Smooth muscle cell of the brain vasculature (primary cell): Measurements from ENCODE around the gene IKBKE.
A peak's percentile ranks its signal among the peaks of the same experiment; 100 is the strongest.

Experiments
- DNase-seq: peaks from one replicate; pipeline ENCODE4 v3.0.0-alpha.2; 2012; ENCODE audit warnings: low read depth, low spot score

The IKBKE gene

DNA sequence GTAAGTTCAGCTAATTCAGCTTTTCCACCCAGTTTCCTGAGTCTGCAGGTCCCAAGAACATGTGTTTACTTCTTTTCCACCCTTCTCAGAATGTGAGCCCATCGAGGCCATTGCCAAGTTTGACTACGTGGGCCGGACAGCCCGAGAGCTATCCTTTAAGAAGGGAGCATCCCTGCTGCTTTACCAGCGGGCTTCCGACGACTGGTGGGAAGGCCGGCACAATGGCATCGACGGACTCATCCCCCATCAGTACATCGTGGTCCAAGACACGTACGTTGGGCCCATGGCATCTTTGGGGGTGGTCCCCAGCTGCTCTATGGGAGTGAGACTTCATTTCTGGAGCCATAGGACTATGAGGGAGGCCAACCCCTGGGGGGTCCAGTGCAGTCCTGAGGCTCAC, 17.2 kb upstream of the IKBKE start:
- DNase-seq = no peak

DNA sequence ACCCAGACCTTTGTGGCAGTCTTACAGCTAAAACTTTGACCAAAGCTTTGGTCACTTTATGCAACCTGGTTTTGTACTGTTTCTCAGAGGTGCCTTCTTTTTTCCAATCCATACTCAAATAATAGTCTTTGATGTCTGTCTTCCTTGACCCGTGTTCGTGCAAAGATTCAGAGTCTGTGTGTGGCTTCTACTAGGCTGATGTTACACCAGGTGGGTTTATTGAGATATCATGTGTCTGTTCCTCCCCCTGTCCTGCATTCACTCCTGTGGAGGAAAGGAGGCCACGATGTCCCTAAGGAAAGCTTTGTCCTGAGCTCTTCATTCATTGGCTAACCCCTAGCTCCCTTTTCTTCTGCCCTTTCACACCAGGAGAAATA, 15.0 kb upstream of the IKBKE start:
- no peak for DNase-seq

DNA sequence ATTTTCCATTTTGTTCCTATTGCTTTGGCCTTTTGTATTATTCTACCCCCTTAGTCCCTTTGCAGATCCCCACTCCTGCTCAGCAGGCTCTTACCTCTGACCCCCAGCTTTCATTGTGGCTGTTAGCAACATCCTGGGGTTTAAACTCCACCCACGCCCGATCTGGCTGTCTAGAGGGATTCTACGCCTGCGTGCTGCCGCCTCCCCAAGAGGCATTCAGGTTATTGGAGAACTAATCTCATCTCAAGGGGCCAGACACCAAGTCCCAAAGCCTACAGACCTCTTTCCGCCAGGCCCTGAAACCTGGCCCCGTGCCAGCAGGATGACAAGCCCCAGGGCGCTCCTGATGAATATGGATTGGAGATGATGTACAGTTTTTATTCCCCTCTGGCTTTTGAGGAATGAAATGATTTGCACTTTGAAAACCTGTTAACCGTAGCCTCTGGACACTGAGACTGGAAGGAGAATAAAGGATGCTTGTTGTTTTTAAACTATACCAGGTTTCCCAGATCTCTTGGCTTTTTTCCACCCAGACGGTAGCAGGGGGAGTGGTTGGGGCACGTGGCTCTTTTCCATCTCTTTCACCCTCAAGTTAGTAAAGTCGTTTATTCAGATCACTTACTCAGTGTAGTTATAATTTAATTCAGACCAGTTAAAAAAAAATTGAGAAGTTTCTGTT, 14.5 kb upstream of the IKBKE start:
- DNase-seq = no peak

DNA sequence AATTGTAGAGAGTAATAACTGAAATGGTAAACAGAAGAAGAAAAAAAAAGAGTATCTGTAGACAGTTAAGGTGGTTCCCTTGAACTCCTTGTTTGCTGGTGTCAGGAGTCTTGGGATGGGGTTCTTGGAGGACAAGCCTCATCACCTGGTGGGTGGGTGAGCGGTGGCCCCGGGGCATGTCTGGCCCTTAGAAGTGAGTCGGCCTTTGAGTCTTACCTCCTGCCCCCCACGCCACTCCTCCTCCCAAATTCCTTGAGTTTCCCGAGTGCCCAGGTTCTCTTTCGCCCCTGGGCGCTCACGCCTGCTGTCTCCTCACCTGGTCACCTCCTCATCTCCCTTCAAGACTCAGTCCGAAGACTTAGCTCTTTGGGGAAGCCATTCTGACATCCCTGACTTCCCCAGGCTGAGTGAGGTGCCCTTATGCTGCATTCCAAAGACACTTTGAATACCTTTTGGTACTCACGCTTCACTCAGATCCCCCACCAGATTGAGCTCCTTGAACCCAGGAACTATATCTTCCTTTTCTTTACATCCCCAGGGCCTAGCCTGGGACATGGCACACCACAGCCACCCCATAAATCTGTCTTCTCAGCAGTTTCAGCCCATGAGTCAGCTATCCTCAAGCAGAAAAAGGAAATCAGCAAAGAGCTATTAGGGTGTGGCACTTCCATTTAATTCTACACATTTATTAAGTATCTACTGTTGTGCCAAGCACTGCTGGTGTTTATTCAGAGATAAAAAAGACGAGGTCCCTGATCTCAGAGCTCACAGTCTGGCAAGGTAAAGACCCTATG, 13.5 kb upstream of the IKBKE start:
- DNase-seq = no peak

DNA sequence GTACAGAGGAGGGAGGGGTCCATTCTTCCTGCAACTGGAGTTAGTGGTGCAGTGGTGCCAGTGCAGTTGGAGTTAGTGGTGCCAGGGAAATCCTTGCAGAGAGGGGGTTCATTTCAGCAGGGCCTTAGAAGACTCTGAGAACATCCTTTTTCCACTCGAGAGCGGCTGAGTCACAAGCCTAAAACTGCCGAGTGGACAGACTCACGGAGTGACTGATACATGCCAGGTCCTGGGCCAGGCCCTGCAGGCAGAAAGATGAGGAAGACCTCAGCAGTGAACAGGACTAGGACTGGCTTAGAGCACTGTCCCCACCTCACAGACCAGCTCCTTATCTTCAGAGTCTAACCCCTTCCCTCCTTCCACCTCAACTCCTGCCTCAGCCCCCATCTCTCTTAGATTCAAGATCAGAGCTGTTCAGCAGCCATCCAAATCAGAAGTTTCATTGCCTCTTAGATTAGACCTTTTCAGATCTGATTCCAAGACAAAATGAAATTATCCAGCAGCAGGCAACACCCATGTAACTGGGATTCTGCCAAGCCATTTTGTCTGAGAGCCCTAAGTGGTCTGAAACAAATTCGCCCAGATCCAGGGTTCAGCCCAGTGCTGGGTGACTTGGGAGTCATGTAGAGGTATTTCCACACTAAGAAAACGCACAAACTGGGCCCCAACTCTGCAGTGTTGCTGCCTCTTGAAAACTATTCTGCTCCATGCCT, 12.7 kb upstream of the IKBKE start:
- DNase-seq = no peak

DNA sequence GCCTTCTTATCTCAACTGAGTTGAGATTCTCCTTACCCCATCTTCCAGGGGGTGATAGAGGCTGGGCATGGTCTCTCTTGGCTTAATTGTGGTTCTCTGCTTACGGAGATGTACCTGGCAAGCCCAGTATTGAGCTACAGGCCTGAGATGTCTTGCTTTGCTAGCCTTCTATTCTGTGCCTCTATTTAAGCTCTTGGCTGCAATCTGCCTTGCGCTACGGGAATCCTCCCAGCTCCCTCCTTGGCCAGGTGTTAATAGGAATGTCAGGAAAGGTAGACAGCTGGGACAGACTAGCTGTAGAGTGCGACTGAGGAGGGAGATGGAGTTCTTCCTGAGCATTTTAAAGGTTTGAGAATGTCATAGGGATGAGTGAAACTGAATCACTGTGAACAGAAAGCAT, 10.6 kb upstream of the IKBKE start:
- DNase-seq = no peak

DNA sequence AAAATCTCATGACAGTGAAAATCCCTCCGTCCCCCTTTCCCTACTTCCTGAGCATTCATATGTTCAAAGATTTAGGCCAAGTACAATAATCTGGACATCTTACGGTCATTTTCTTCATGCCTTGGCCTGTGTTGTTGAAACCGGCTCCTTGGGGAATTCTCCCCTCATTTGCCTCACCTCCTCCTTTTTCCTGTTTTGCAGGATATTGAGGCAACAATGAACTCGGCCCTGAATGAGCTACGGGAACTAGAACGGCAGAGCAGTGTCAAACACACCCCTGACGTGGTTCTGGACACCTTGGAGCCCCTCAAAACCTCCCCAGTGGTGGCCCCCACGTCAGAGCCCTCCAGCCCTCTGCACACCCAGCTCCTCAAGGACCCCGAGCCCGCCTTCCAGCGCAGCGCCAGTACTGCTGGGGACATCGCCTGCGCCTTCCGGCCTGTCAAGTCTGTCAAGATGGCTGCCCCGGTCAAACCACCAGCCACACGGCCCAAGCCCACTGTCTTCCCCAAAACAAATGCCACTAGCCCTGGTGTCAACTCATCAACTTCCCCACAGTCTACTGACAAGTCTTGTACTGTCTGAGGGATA, 9.3 kb upstream of the IKBKE start:
- DNase-seq = no peak

DNA sequence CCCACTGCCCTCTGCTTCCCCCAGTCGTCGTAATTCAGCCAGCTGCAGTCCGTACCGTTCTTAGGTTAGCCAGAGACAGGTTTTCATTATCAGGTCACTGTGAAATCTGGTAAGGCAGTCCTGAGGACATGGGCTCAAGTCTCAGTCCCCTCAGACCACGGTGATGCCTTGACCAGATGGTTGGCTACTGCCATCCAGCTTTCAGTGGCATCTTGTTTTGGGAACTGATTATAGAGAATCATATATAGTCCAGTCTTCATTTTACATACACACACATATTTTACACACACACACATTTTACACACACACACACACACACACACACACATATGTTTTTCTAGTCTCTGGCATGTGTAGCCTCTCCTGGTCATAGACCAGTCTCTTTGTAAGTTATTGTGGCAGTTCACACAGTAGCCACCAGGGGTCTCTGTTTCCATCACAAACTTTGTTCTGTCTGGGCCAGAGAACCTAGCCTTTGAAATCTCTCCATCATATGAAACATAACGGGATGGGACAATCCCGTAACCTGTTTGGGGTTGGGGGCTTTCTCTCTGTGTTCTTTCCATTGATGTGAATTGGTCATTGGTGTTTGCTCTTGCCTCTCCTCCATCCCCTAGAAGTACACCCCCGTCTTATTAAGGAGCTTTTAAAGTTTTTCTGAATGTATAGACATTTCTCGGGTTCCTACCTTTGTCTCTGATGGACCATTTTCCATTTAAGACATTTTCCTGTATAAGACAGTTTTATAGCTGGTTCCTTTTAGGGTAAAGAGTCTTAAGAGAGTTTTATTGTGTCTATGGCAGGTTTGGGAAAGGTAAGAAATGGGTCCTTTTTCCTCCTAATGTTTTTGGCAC, 8.4 kb upstream of the IKBKE start:
- peak; percentile 65 for DNase-seq

DNA sequence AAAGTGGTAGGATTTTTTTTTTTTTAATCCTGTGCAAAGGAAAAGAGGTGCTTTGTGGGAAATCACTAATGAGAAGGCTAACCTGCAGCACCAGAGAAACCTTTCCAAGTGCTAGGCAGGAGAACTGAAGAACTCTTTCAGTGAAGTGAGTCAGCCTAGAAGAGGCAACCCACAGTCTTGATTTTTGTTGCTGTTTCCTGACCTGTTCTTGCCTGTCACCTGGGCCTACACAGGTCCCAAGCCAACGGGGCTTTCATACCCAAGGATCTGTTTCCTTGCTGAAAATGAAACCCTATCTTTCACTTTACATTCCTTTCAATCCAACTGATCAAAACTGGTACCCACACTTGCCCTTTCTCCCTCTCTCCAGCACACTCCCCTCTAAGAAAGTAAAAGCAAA, 7.1 kb upstream of the IKBKE start:
- no peak for DNase-seq

DNA sequence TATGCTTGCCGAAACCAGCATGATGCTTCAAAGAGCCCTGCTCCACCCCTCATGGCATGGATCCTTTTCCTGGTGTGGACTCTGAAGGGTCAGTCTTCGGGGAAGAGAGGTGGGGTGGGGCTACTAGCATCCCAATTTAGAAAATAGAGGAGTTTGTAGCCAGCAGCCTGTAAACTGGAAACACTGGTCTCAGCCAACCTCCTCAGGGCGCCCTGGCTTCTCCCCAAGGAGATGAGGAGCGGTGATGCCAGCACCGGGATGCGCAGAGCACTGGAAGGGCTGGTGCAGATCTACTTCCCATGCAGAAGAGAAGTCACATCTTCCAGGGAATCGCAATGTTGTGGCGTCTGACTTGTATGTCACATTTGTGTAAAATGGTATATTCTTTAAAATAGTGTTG, 6.4 kb upstream of the IKBKE start:
- DNase-seq = no peak

DNA sequence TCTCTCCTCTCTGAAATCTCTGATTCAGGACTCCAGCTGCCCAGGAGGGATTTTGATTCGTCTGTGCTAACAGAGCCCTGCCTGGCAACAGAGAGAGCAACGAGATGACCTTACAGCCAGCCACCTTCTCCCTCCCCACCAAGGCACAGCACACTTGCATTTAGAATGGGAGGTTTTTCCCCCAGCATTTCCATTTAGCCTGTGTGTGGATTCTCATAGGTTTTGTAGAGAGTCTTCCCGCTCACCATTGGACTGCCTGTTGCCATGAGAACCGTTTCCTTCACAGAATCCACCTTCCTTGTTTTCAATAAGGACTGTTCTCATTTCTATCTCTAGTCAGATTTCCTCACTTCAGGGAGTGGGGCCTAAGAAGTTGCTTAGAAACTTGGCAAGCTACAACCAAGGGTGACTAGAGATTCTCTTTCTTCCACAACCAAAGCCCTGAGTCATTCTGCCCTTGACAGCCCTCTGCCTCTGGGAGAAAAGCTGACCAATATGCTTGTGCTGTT, 5.8 kb upstream of the IKBKE start:
- no peak for DNase-seq

DNA sequence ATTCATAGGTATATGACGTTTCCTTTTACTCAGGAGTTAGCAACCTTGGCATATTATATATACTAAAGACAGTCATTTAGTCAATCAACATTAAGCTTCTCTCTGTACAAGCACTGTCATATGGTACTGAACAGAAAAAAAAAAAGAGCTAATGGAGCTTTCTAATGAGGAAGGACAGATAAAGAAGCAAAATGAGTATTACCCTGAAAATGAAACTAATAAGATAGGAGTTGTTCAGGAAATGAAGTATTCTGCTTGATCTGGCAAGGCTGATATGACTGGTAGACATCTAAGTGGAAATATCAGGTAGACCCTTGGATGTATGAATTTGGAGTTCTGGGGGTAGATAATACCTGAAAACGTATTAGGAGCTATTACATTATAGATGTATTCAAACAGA, 4.3 kb upstream of the IKBKE start:
- no peak for DNase-seq

DNA sequence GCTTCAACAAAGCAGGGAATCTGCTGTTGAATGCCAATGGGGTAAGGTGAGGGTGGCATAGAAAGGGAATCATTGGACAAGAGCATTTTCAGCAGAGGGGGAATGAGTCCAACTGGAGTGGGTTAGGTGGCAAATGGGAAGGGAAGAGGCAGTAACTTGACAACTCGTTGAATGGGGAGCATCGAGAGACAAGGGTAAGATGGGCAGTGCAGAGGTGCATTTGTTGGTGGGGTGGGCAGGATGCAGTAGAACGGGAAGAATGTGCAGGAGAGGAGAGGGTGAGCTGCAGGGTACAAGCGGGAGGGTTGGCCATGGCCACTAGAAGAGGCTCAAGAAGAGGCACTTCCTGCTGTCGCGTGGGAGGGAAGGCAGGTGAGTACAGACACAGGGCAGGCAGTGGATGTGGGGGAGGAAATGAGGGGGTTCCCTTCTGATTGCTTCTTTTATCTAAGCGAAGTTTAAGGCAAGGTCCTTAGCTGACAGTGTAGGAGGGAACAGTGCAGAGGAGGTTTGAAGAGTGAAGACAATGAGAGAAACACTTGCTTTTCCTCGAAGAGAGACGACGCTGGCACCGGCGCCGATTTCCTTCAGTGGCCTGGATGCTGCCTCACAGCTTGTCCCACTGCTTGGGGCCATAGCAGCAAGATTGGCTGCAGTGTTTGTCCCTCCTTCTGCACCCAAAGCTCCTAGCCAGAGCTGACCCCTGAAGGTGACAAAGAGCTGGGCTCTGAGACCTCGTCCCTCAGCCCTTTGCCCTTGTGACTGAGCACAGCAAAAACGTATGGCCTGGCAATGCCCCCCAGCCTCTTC, 3.2 kb upstream of the IKBKE start:
- no peak for DNase-seq

DNA sequence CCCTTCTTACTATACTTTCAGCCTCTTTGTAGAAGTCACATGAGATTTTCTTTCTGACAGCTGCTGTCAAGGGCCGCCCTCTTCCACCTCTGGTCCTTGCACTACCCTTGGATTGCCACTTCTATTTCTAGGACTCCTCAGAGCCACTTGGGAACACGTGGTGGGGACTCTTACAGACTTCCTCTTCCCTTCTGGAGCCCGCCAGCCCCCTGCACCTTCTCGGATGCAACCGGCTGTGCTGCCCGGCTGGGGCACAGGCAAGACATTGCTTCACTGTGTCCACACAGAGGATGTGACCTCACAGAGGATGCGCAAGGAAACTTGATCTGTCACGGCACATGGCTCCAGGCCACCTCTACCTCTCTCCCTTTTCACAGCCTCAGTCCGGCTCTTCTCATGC, 2.4 kb upstream of the IKBKE start:
- DNase-seq = no peak

DNA sequence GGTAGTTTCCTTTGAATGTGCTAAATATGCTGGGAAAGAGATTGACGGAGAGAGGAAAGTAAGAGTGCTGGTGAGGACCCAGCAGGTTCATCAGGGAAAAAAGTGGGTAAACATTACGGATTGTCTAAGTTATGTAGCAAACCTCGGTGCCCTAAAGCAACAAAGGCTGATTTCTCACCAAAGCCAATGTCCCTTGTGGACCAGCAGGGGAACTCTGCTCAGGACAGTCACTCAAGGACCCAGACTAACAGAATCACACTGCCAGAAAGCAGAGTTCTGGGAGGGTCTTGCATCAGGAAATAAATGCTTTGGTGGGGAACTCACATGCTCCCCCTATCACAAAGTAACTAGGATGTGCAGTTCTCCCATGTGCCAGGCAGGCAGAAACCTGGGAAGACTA, 1.7 kb upstream of the IKBKE start:
- DNase-seq = no peak

DNA sequence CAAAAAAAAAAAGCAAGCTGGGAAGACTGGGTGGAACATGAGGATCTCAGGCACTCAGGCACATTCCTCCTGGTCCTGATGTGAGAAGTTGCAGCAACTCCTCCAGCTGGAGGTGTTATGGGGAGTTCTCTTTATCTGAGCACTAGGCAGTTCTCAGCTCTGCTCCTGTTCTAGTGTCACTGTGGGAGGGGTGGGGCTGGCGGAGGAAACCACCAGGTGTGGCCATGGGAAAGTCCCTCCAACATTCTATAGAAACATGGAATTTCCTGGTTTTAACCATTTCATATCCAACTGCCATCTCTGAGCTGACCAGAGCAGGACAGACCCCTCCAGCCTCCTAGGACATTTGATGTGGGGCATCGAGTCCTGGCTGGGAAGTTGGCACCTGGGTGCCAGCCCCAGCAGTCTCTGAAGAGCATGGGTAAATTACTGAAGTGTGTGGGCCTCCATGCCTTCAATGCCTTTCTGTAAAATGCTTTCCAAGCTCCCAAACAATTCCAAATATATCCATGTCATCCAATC, 804 bp upstream of the IKBKE start:
- DNase-seq = no peak

DNA sequence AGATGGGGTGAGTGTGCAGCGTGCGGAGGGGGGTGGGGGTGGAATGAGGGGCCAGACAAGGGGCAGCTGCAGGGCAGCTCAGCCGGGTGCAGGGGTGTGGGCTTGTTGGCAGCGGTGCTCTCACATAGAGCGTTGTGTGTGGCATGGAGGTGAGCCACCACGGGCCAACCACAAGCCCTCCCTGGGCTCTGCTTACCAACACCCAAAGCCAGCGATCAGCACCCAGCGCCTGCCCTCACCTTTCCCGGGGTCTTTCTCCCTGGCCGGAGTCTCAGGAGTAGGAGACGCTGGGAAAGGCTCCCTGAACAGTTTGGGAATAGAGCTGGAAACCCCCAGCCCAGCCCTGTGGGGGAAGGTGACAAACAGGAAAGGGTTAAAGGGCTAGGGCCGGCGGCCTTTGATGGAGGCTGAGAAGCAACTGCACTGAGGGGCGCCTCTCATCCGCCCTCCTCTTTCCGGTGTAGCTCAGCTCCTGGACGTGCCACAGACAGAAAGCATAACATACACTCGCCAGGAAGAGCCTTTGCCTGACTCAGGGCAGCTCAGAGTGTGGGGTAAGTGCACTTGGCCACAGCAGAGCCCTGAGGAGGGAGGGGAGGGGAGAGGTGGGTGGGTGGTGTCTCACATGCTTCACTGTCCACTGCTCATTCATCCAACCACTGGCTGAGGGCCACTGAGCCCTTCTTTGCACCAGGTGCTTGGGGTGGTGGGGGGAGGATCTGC, 577 bp downstream of the IKBKE start:
- no peak for DNase-seq

DNA sequence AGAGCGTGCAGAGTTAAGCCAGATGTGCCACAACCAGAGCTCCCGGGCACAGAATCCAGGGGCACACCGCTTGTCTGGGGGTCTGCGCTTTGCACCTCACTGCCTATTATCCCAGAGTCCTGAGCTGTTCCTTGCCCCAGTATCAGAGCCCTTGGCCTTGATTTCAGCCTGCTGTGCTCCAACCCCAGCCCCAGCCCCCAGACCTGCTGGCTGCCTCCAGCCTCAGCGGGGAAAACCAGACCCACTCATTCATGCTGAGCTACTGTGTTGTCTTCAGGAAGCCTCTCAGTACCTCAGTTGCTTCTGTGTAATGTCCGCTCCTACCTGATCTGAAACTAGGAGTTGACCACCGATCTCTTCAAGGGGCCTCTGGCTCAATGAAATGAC, 1.1 kb downstream of the IKBKE start:
- DNase-seq = no peak

DNA sequence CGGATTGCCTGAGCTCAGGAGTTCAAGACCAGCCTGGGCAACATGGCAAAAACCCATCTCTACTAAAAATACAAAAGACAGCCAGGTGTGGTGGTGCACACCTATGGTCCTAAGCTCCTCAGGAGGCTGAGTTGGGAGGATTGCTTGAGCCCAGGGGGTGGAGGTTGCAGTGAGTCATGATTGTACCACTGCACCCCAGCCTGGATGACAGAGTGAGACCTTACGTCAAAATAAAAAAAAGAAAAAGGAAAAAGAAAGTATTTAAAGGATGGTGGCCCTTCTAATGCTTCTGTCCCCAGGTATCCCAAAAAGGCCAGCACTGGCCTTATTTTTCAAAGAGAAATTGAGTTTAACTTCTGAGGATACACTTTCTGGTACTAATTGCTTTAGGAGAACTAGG, 1.7 kb downstream of the IKBKE start:
- DNase-seq = no peak

DNA sequence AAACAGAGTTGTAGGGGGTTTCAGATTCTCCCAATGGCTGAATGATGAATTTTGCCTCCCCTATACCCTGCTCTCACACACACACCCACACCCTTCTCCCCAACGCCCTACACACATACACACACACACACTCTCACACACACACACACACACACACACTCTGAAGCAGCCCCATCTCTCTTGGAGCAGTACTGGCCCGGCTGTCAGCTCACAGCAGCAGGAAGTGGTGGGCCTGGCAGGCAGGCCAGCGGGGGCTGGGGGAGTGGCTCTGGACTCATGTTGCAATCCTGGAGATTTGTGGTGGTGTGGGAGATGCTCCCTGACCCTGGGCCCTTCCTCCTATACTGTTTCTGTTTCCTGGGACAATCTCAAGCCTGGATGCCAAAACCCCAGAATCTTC, 2.2 kb downstream of the IKBKE start:
- no peak for DNase-seq
